SK-N-MC (cell line): Measurements from ENCODE around the gene DHX34.

Experiments
- DNase-seq: peaks from one replicate; pipeline ENCODE4 v3.0.0-alpha.2; 2011; ENCODE audit warnings: low read depth, low spot score
- H3K27ac ChIP-seq: fragments of 200-600 bp; sonication (generic); 2 replicates; pipeline ENCODE4 v1.5.1; 2016; ENCODE audit warnings: mixed run types
- H3K36me3 ChIP-seq: fragments of 200-600 bp; sonication (generic); 2 replicates; pipeline ENCODE4 v1.6.1; 2017; ENCODE audit warnings: antibody characterized with exemption, low read length, mixed read lengths; ENCODE audit not compliant: insufficient read depth
- H3K4me3 ChIP-seq: fragments of 200-600 bp; sonication (generic); 2 replicates; pipeline ENCODE4 v1.5.1; 2016
- H3K9ac ChIP-seq: fragments of 200-600 bp; sonication (generic); 2 replicates; pipeline ENCODE4 v1.8.0; 2017; ENCODE audit warnings: mixed run types, mixed read lengths; ENCODE audit not compliant: insufficient read length
- H3K9me3 ChIP-seq: fragments of 200-600 bp; sonication (generic); 2 replicates; pipeline ENCODE4 v1.6.1; 2017; ENCODE audit warnings: low read depth, mild to moderate bottlenecking, antibody characterized with exemption, low read length, moderate library complexity, mixed read lengths
- EZH2 ChIP-seq: fragments of 200-600 bp; sonication (generic); IDR thresholded peaks from one replicate; pipeline ENCODE4 v1.6.1; 2017; ENCODE audit warnings: antibody characterized with exemption
- FOXP2 ChIP-seq: optimal IDR thresholded peaks from 2 replicates; pipeline ENCODE3; 2011; ENCODE audit warnings: mild to moderate bottlenecking, moderate library complexity; ENCODE audit not compliant: insufficient read depth; ENCODE audit errors: extremely low read length, control extremely low read depth
- POLR2AphosphoS5 ChIP-seq: IDR thresholded peaks from 2 replicates; pipeline ENCODE4 v1.6.1; 2012; ENCODE audit warnings: mild to moderate bottlenecking, low read depth, low read length, borderline replicate concordance

DHX34 gene

DNA sequence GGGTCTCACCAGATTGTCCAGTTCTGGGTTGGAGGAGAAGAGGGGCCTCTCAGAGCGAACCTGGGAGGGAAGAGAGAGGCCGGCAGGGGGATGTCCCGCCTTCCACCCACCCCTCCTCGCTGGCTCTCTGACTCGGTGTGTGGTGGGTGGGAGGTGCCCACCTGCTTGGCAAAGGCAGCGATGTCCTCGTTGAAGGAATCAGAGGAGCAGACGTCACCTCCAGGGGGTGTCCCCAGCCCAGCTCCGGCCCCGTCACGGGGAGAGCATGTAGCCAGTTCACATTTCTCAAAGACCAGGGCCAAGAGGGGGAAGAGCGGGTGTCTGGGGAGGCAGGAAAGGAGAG is 67.5 kb downstream of the DHX34 start:
- no peak for TF ChIP-seq EZH2
- no peak for TF ChIP-seq FOXP2
- TF ChIP-seq POLR2AphosphoS5 = no peak
- DNase-seq = no peak
- Histone ChIP-seq H3K4me3 (no peak overlapping the region), H3K9ac (no peak overlapping the region), H3K27ac (no peak overlapping the region), H3K36me3 (no peaks in the 10 kb centered on the region), H3K9me3 (no peaks in the 10 kb centered on the region)

GRCh38 chr19:47417107-47417745 is 68.1 kb downstream of the DHX34 start:
- Histone ChIP-seq H3K27ac (no peak overlapping the region), H3K36me3 (no peaks in the 10 kb centered on the region), H3K9me3 (no peaks in the 10 kb centered on the region), H3K9ac (no peak overlapping the region), H3K4me3 (no peak overlapping the region)
- DNase-seq = no peak
- no peak for TF ChIP-seq FOXP2
- TF ChIP-seq POLR2AphosphoS5 = no peak

GRCh38 chr19:47417746-47418691 is 68.9 kb downstream of the DHX34 start:
- Histone ChIP-seq H3K9me3 (no peaks in the 10 kb centered on the region), H3K9ac (no peak overlapping the region), H3K36me3 (no peaks in the 10 kb centered on the region), H3K27ac (no peak overlapping the region), H3K4me3 (no peak overlapping the region; the same call in 1 of the 2 replicates)
- DNase-seq = no peak
- TF ChIP-seq FOXP2 (no peak), POLR2AphosphoS5 (no peak), EZH2 (no peak)

GRCh38 chr19:47418692-47419029 is 69.5 kb downstream of the DHX34 start:
- Histone ChIP-seq H3K27ac (no peak overlapping the region), H3K36me3 (no peaks in the 10 kb centered on the region), H3K4me3 (peak overlapping the region; percentile 51; the same call in 1 of the 2 replicates), H3K9ac (no peak overlapping the region), H3K9me3 (no peaks in the 10 kb centered on the region)
- no peak for DNase-seq
- TF ChIP-seq EZH2 (no peak), FOXP2 (no peak), POLR2AphosphoS5 (no peak)

DNA sequence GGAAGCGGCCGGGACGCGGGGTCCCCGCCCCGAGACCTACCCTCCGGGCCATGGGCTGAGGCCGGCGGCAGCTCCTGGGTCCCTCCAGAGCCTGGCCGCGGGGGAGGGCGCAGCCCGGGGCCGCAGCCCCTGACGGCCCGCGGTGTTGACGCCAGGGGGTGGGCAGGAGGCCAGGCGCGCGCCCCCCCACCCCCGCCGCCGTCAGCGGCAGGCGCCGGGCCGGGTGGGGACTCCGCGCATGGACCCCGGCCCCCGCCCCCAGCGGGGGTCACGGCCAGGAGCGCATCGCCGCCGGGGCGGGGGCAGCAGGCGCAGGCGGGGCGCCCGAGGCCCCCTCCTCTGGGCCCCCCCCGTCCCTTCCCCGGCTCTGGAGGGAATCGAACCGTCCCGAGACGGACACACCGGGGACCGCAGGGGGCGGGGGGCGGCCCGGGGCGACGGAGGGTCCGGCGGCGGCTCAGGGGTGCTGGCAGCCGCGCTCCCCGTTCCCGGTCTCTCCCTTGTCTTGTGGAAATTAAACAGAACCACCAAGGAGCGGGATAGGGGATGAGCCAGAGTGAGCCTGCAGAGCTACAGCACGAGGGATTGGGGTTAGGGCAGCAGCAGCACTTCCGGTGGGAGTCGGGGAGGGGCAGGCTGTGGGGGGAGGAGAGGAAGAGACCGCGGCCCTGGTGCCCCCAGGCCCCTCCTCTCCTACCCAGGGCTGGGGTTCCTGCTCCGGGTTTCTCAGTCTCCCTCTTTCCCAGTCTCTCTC is 70.1 kb downstream of the DHX34 start, which contains the start of gene MEIS3:
Gene MEIS3, minus strand, starts transcription at position 498 of the 754 bp plus-strand sequence. Its CDS starts 446 bp downstream, at position 52.
- TF ChIP-seq POLR2AphosphoS5 (no peak), FOXP2 (no peak), EZH2 (no peak)
- no peak within 1 kb of the TSS for H3K9ac ChIP-seq
- DNase-seq = no peak
- H3K27ac ChIP-seq = no peak within 1 kb of the TSS
- no peaks in the 10 kb centered on the region for H3K9me3 ChIP-seq
- H3K36me3 ChIP-seq = no peaks in the 10 kb centered on the region
- H3K4me3 ChIP-seq = peak within 1 kb of the TSS; percentile 51

- Histone ChIP-seq H3K27ac (no peak overlapping the region), H3K9me3 (no peaks in the 10 kb centered on the region), H3K9ac (no peak overlapping the region), H3K4me3 (no peak overlapping the region), H3K36me3 (no peaks in the 10 kb centered on the region)
- TF ChIP-seq POLR2AphosphoS5 (no peak), FOXP2 (no peak), EZH2 (no peak)
- DNase-seq = no peak
Observed at GRCh38 chr19:47419789-47420188, 70.7 kb downstream of the DHX34 start.

- Histone ChIP-seq H3K9ac (no peak overlapping the region), H3K4me3 (no peak overlapping the region), H3K27ac (no peak overlapping the region), H3K9me3 (no peaks in the 10 kb centered on the region), H3K36me3 (no peaks in the 10 kb centered on the region)
- no peak for DNase-seq
- TF ChIP-seq POLR2AphosphoS5 = no peak
- TF ChIP-seq FOXP2 = no peak
- no peak for TF ChIP-seq EZH2
Observed at GRCh38 chr19:47421244-47421786, 72.2 kb downstream of the DHX34 start.

DNA sequence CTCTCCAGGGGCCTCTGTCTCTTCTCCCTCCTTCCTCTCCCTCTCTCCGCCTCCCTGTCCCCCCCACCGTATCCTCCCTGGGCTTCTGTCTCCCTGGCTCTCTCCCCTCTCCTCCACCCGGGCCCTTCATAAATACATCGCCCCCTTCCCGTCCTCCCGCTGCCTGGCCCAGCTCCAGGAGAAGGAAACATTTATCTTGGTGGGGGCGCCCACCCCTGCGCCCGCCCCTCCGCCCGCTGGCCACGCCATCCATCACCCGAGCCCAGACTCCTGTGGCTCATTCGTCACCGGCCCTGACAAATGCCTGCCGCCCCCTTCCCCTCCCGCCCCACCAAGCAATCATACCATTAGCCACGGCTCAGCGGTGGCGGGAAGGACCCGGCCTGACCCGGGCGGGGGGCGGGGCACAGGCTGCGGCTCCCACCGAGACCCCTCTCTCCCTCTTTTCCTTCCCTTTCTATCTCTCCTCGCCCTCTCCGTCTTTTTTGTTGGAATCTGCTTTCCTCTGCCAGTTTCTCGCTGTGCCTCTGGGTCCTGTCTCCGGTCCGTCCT is 72.8 kb downstream of the DHX34 start:
- no peak for TF ChIP-seq FOXP2
- no peak for TF ChIP-seq POLR2AphosphoS5
- TF ChIP-seq EZH2 = no peak
- no peak overlapping the region for H3K9ac ChIP-seq
- H3K36me3 ChIP-seq = no peaks in the 10 kb centered on the region
- no peak for DNase-seq
- H3K9me3 ChIP-seq = no peaks in the 10 kb centered on the region
- H3K27ac ChIP-seq = no peak overlapping the region
- no peak overlapping the region for H3K4me3 ChIP-seq
